Activated CD8-positive, alpha-beta memory T cell treated with anti-CD3 and anti-CD28 coated beads, Interleukin-2, amount 50 U/mL, for 1 hour (primary cell): ENCODE data around the gene OTUD7B.
"Not testable (repeated sequence)": the region's sequence is repeated elsewhere in the genome, so short reads cannot be mapped to it uniquely, and the experiment has no call there.

ENCODE experiments used
- DNase-seq: peaks from one replicate; pipeline ENCODE4 v3.0.0-alpha.2; 2020; ENCODE audit errors: extremely low read depth

Gene OTUD7B

GRCh38 chr1:149949911-149950310, 60.6 kb downstream of the OTUD7B start:
- DNase-seq, result no peak

- no peak for DNase-seq
These were observed 65.3 kb downstream of the OTUD7B start for GRCh38 chr1:149945206-149945605.

GRCh38 chr1:149942885-149943284, 67.6 kb downstream of the OTUD7B start:
- no peak for DNase-seq

DNA sequence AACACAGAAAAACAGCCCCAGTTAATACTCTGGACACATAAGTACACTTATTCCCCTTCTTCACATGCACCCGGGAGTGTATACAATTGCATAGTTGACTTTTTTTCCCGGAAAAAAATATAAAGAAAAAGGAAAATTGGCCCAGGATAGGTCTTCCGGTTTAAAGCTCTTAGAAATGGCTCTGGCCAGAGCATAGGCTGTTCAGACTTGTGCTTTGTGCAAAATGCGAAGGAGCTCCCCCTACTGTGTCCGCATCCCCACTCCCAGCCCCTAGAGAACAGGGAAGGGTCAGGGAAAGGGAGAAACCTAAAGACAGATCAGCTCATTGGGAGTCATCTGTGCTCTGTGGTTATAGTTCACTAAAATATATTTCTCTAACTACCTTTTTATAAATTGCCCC, 68.3 kb downstream of the OTUD7B start:
- no peak for DNase-seq

DNA sequence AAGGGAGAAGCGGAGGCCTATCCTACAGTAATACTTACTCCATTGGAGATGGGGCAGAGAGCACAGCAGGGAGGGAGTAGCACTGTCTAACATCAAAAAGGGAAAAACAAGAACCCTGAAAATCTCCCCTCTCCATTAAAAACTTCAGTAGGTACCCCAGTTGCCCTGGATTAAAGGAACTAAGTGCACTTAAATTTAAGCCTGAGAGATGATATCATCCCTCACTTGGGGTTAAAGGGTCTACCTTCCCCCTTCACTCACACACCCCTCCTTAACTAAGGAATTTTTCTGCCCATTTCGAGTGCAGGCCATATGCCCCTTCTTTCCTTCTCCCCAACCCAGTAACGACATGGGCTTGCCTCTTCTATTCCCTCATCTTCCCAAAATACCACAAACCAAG, 70.1 kb downstream of the OTUD7B start:
- no peak for DNase-seq

- not testable (repeated sequence) for DNase-seq
These were observed 71.9 kb downstream of the OTUD7B start for GRCh38 chr1:149938668-149939003.

- no peak for DNase-seq
These were observed 72.8 kb downstream of the OTUD7B start for GRCh38 chr1:149937759-149938158.

DNA sequence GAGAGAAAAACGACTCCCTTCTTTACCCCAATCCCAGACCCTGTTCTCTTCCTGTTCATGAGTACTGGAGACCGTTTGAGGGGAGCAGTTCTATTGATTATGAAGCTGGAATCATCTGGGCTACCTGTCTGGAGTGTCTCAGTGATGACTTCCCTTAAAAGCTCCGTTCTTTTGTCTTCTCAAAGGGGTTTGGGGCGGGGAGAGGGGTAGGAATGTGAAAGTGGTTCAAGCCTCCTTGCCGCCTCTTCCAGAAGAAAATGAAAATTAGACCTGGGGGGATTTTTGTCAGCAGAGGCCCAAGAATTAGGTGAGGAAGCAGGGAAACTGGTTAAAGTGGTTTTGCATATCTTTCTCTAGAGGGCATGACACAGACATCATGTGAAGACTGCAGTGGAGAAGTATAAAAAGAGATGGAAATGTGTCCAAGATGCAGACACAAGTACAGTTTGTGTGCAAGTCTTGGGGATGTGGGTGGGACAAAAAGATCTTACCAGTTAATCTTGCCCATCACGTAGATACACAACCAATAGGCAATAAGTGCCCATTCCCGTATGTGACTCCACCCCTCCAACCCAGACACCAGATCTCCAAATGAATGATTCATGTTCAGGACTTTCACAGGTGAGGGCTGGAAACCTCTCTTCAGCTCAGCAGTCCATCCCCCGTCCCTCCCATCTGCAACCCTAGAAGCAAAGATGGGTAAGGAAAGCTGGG, 73.4 kb downstream of the OTUD7B start:
- DNase-seq, result no peak

DNA sequence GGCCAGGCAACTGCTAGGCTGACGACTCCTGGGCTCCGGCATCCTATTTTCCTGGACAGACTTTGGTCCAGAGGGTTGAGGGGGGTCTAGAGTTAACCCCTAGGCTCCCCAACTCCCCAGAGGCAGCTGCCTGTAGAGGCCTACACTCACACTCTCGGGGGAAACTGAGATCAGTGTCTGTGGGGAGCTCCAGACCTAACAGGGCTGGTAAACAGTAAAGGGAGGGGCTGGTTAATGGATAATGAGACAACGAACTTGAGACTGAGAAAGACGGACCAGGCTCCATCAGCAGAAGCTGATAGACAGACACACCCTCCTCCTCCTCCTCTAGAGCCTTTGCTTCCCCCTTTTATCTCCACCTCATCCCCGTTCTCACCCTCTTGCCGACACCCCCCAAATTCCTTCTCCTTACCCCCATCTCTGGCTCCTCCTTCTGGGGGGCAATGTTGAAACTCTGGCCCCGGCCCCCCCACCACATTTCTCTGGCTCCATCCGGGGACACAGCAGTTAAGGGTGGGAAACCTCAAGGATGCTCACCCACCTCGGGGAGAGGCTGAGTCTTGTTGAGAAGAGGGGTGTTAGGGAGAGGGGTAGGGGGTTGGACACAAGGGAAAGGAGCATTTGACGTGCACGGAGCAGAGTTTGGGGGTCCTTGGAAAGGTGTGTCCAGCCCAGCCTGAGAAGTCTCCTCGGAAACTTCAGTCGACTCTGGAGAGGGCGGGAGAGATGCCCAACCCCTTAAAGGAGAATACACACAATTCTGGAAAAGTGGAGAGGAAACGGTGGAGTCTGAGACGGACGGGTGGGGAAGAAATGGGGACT, 74.1 kb downstream of the OTUD7B start, which contains the start of gene MTMR11:
TSS of gene MTMR11 (minus strand) at position 710 of the 822 bp plus-strand sequence. CDS start at position 478, 232 bp downstream.
- no peak for DNase-seq

GRCh38 chr1:149934356-149934755, 76.2 kb downstream of the OTUD7B start:
- no peak for DNase-seq

DNA sequence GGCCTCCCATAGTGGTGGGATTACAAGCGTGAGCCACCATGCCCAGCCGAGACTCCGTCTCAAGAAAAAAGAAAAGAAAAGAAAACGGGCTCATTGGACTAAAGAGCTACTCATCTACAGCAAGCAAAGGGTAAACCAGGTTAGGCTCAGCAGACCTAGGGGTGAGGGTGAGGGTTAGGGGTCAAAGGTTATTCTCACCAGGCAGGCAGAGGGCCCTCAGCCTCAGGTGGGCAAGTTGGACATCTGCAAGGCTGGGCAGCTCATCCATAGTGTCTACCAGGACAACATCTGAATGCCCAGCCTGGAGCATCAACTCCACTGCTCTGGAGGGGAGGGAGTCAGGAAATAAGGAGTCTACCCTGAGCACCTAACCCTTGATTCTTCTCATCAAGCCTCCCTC, 77.3 kb downstream of the OTUD7B start:
- no peak for DNase-seq

DNA sequence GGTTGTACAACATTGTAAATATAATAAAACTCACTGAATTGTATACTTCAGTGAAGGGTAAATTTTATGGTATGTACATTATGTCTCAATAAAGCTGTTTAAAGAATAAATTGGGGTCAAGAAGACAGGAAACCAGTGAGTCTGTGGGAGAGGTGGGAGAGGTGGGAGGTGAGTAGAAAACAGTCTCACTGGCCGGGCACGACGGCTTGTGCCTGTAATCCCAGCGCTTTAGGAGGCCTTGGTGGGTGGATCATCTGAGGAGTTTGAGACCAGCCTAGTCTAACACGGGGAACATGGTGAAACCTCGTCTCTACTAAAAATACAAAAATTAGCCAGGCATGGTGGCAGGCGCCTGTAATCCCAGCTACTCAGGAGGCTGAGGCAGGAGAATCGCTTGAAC, 78.1 kb downstream of the OTUD7B start:
- DNase-seq, result no peak

- DNase-seq, result no peak
These were observed 79.2 kb downstream of the OTUD7B start for GRCh38 chr1:149931212-149931790.

DNA sequence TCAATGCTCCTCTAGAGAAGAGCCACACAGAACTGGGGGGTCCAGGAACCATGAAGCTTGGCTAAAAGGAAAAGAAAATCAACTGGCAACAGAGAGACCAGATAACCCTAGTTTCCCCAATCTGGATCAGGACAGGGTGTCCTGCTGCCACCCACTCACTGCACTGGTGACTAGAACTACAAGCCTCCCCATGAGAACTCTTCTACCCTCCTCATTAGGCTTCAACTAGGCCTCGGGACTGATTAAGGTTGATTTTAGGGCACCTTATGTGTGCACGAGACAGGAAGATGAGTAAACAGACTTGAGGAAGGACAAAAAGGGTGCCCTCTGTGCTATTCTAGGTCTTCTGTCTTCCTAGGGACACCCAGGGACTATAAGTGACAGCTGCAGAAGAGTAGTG, 80.7 kb downstream of the OTUD7B start:
- DNase-seq, result no peak

GRCh38 chr1:149928401-149928724, 82.2 kb downstream of the OTUD7B start:
- no peak for DNase-seq

GRCh38 chr1:149927563-149928400, 82.7 kb downstream of the OTUD7B start, which contains the start of gene SF3B4:
Gene SF3B4, minus strand, starts transcription at chr1:149927803. Its CDS starts 44 bp downstream, at chr1:149927759.
- peak; percentile 80 for DNase-seq

DNA sequence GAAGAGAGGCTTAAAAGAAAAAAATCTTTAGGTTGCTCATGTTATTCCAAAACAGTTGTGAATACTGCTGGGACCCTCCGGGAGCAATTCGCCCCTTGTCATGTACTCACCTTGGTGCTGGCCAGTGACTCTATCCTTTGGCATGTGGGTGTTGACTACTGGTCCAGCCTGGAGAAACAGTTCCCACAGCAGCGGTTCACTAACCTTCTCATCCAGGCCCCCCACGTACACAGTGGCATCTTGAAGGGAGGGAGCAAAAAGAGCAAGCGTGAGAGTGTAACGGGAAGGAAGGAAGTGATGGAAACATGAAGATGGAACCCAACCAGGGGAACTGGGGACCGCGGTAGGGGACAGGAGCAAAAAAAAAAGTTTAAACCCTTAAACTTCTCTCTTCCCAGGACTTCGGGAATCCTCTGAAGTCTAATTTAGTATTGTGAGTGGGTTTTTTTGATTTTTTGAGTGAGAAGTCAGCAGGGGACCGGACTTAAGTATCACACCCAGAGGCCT, 83.4 kb downstream of the OTUD7B start:
- no peak for DNase-seq

DNA sequence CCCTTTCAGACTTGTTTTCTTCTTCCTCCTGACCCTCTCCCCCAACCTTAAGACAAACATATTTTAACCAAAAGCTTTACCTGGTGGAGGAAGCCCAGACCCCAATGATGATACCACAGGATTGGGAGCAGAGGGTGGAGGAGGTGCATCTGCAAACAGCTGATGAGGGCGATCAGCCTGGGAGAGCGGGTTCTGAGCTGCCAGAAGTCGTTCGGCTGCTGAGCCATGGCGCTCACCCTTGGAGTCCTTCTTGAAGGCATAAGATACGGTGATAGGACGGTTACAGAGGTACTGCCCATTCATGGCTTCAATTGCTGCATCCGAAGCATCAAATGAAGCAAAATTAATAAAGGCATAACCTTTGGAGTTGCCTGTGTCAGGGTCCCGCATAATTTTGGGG, 84.2 kb downstream of the OTUD7B start:
- DNase-seq, result no peak

DNA sequence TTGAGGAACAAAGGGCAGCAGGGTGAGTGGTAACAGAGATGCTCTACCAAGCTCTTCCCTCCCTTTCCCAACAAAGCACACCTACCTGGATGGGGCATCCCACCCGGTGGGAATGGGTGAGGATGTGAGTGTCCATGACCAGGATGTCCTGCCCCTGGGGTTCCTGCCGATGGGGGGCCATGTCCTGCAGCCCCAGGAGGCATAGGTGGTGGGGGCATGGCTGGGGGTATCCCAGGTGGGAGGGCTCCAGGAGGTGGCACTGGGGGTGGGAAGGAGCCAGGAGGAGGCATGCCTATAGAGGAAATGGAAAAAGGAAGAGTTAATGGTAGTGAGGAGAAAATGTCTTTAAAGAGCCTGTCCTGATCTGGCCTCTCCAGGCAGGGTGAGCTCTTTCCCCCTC, 84.8 kb downstream of the OTUD7B start:
- DNase-seq, result no peak

DNA sequence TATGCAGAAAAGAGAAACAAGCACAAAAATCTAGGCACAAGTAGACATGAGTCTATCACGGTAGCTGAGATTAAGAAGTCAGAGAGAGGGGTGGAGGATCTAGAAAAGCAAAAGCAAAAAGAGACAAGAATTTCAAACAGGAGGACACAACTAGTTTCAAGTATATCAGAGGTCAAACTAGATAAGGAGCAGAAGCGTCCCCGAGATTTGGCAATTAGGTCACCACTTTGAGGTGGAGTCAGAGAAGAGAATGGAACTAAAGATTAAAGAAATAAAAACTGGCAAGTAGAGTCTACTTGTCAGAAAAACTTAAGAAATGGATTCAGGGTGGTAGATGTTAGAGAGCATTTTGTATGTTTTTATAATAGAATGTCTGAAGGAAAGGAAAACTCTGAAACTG, 85.2 kb downstream of the OTUD7B start:
- no peak for DNase-seq

DNA sequence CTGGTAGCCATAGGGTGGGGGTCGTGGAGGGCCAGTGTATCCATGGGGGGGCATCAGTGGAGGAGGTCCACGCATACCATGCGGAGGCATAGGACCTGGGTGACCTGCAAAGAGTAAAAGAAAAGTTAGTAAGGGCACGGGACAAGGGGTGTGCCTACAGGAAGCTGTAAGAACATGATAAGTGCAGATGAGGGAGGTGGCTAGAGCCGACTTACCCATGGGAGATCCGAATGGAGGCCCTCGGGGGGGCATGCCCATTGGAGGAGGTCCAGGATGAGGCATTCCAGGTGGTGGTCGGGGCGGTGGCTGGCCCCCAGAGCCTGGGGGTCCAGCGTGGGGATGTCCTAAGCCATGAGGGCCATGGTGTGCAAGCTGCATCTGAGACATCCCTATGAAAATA, 86.9 kb downstream of the OTUD7B start:
- no peak for DNase-seq
